Activated T-helper 1 cell treated with anti-CD3 and anti-CD28 coated beads, Interleukin-2, amount 50 U/mL, for 16 hours (primary cell): ENCODE measurements around the gene RNF149.
"Not testable (repeated sequence)": the region's sequence is repeated elsewhere in the genome, so short reads cannot be mapped to it uniquely, and the experiment has no call there.

Source experiments
- DNase-seq, 2 donors: peaks; one replicate each; pipeline ENCODE4 v3.0.0-alpha.2; 2020; ENCODE audit warnings: low read depth in 1 of 2, low spot score in 1 of 2

Gene RNF149

DNA sequence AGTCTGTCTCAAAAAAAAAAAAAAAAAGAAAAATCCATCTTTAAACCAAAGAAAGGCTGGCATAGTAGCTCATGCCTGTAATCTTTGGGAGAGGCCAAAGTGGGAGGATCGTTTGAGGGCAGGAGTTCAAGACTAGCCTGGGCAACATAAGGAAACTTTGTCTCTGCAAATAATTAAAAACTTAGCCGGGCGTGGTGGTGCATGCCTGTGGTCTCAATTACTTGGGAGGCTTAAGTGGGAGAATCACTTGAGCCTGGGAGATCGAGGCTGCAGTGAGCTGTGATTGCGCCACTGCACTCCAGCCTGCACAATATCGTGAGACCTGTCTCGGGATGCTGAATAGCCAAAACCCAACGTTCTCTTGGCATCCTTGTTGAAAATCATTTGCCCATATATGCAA is 49.7 kb downstream of the RNF149 start:
- DNase-seq, result no peak

- DNase-seq, result no peak
Measured at GRCh38 chr2:101256316-101256715, 52.2 kb downstream of the RNF149 start.

GRCh38 chr2:101255501-101255900 is 53.0 kb downstream of the RNF149 start:
- DNase-seq, result no peak

- no peak for DNase-seq
Measured at GRCh38 chr2:101253703-101254450, 54.6 kb downstream of the RNF149 start.

GRCh38 chr2:101253013-101253702 is 55.3 kb downstream of the RNF149 start:
- DNase-seq, result peak; percentile 55 to 73

GRCh38 chr2:101252408-101253012 is 56.0 kb downstream of the RNF149 start, which contains the start of gene CNOT11:
TSS of gene CNOT11 (plus strand) at chr2:101252886. CDS start at chr2:101252965, 79 bp downstream.
- DNase-seq, result peak; percentile 99

DNA sequence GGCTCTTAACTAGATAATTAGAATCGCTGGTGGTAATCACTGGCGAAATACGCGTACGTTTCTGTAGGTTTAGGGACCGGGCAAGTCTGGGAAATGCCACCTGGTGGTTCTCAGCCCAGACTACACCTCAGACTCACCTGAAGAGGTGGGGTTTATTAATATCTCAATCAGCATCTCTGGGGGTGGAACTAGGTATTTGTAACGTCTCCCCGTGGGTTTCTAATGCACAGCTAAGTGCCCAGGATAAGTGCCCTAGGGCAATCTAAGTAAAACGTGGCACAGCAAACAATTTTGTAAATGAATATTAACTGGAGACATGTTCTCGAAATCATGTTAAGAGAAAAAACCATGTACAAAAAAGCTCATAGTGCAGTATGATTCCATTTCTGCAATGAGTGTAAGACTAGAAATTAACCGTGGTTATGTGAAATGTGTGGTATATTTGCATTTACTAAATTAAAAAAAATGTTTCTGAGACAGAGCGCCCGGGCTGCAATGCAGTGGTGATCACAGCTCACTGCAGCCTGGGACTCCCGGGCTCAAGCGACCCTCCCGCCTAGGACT is 56.6 kb downstream of the RNF149 start:
- DNase-seq, result no peak

DNA sequence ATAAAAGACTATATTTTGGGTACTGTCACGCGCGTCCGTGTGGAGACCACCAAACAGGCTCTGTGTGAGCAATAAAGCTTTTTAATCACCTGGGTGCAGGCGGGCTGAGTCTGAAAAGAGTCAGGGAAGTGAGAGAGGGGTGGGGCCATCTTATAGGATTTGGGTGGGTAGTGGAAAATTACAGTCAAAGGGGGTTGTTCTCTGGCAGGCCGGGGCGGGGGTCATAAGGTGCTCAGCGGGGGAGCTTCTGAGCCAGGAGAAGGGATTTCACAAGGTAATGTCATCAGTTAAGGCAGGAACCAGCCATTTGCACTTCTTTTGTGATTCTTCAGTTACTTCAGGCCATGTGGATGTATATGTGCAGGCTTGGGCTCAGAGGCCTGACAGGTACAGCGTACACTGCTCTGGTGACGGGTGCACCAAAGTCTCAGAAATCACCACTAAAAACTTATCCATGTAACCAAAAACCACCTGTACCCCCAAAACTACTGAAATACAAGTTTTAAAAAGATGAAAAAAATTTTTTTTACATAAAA is 57.2 kb downstream of the RNF149 start:
- DNase-seq, result not testable (repeated sequence)

- no peak for DNase-seq
Measured at GRCh38 chr2:101249826-101250225, 58.7 kb downstream of the RNF149 start.

GRCh38 chr2:101248756-101249155 is 59.7 kb downstream of the RNF149 start:
- DNase-seq, result not testable (repeated sequence)

GRCh38 chr2:101245468-101245867 is 63.0 kb downstream of the RNF149 start:
- not testable (repeated sequence) for DNase-seq

DNA sequence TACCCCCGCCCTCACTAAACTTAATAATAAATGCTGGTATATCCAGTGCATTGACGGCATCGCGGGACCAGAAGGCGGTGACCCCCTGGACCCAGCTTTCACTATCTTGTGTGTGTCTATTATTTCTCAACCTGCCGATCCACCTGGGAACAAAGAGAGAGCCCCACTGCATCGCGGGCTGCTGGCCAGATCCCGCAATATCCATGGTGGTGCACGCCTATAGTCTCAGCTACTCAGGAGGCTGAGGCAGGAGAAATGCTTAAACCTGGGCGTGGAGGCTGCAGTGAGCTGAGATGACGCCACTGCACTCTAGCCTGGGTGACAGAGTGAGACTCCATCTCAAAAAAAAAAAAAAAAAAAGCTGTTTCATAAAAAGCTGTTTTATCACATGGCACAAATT is 63.6 kb downstream of the RNF149 start:
- not testable (repeated sequence) for DNase-seq

DNA sequence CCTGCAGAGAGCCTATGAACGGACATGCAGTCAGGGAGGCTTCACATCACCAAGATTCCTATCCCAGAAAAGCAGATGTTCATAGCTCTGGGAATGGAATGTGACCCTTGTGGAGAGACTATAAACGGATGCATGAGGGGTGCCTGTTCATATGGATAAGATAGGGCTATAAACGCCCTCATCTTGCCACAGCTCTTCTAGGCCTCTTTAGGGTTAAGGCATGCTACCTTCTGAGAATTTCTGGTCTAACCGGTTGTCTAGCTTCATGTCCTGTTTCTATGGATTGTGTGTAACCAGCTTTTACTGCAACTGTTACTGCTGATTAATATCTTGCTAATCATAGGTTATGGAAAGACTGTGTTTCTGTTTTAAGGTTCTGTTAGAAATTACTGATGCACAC is 64.1 kb downstream of the RNF149 start:
- not testable (repeated sequence) for DNase-seq

DNA sequence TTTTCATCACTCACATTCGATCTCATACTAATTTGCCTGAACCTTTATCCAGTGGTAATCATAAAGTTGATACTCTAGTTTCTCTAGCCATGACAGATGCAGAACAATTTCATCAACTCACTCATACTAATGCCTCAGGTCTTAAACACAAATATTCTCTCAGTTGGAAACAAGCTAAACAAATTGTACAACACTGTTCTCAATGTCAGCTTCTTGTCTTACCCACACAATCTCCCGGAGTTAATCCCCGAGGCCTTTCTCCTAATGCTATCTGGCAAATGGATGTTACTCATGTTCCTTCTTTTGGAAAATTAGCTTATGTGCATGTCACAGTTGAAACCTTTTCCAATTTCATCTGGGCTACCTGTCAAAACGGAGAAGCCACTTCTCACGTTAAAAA is 67.3 kb downstream of the RNF149 start:
- DNase-seq, result no peak

DNA sequence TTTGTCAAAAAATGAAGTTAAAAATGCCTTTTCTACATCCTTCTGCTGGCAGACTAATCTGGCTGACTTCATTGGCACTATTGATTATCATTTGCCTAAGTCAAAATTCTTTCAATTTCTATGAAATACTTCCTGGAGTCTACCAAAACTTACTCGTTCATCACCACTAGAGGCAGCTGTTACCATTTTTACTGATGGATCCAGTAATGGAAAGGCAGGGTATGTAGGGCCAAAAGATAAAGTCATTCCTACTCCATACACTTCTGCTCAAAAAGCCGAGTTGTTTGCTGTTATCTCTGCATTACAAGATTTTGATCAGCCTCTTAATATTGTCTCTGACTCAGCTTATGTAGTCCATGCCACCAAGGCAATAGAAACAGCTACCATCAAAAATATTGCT is 67.8 kb downstream of the RNF149 start:
- not testable (repeated sequence) for DNase-seq

DNA sequence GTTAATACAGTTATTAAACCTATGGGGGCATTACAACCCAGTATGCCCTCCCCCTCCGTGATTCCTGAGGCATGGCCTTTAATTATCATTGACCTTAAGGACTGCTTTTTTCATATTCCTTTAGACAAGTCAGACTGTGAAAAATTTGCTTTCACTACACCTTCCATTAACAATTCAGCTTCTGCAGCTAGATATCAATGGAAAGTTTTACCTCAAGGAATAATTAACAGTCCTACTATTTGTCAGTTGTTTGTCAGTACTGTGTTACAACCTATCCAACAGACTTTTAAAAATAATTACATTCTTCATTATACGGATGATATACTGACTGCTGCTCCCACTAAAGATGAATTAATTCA is 68.8 kb downstream of the RNF149 start:
- DNase-seq, result not testable (repeated sequence)

DNA sequence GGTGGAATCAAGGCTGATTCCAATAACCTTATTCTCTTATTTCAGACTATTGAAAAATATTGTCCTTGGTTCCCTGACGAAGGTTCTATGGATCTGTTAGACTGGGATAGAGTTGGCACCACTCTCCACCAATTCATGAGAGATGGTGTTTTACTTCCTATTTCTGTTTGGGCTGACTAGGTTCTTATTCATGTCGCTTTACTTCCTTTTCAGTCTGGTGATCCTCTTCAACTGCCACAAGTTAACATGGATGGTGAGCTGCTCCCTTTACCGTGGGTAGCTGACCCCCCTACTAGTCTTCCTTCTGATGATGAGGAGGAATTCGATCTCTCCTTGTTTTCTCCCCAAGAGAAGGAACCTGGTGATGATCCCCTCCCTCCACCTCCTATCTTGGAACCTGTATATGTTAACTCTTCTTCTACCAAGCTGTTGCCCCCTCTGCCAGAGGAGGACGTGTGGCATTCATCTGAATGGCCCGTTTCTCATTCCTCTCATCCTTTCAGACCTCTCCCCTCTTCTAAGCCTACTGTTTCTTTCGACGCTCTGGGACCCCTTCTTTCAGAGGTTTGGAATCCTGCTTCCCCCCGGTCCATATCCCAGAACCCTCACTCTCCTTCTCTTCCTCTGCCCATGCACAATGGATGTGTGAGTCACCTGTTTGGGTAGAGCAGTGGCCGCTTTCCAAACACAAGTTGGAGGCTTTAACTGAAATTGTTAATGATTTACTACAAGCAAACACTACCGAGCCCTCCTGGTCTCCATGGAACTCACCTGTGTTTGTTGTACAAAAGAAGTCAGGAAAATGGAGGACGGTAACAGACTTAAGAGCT is 69.4 kb downstream of the RNF149 start:
- DNase-seq, result no peak

DNA sequence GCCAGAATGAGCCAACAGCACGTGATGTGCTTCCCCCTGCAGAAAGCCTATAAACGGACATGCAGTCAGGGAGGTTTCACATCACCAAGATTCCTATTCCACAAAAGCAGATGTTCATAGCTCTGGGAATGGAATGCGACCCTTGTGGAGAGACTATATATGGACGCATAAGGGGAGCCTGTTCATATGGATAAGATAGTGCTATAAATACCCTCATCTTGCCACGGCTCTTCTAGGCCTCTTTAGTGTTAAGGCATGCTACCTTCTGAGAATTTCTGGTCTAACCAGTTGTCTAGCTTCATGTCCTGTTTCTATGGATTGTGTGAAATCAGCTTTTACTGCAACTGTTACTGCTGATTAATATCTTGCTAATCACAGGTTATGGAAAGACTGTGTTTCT is 70.6 kb downstream of the RNF149 start:
- not testable (repeated sequence) for DNase-seq

DNA sequence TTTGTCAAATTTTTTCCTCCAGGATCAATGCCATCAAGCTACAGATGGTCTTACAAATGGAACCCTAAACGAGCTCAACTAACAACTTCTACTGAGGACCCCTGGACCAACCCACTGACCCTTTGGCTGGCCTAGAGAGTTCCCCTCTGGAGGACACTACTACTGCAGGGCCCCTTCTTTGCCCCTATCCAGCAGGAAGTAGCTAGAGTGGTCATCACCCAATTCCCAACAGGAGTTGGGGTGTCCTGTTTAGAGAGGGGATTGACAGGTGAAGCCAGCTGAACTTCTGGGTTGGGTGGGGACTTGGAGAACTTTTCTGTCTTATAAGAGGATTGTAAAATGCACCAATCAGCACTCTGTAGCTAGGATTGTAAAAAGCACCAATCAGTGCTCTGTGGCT is 72.5 kb downstream of the RNF149 start:
- DNase-seq, result not testable (repeated sequence)

- no peak for DNase-seq
Measured at GRCh38 chr2:101234169-101234938, 74.1 kb downstream of the RNF149 start.
